OCI-LY1 (cell line): ENCODE measurements around the gene ROR2.

Experiments used
- H2AFZ ChIP-seq: fragments of 200-600 bp; sonication (generic), shearing (Covaris generic); 2 replicates; pipeline ENCODE4 v1.6.0; 2014; ENCODE audit warnings: antibody characterized with exemption, mild to moderate bottlenecking, low read length
- H3F3A ChIP-seq: fragments of 200-600 bp; sonication (generic), shearing (Covaris generic); 2 replicates; pipeline ENCODE4 v1.6.0; 2014; ENCODE audit warnings: mild to moderate bottlenecking, antibody characterized with exemption, low read length, moderate library complexity; ENCODE audit not compliant: insufficient read depth
- H3K27ac ChIP-seq: fragments of 200-600 bp; sonication (generic); 2 replicates; pipeline ENCODE4 v1.5.1; 2014; ENCODE audit warnings: low read length, mixed run types, mild to moderate bottlenecking, low read depth; ENCODE audit not compliant: poor library complexity, severe bottlenecking
- H3K27me3 ChIP-seq: fragments of 200-600 bp; sonication (generic); 2 replicates; pipeline ENCODE4 v1.6.0; 2014; ENCODE audit warnings: antibody characterized with exemption, mild to moderate bottlenecking, low read length, moderate library complexity; ENCODE audit not compliant: insufficient read depth
- H3K36me3 ChIP-seq: fragments of 200-600 bp; sonication (generic); 2 replicates; pipeline ENCODE4 v1.6.1; 2014; ENCODE audit warnings: mild to moderate bottlenecking, antibody characterized with exemption, low read length, moderate library complexity, mixed read lengths; ENCODE audit not compliant: insufficient read depth
- H3K4me1 ChIP-seq: fragments of 200-600 bp; sonication (generic); 2 replicates; pipeline ENCODE4 v1.5.1; 2014; ENCODE audit warnings: mild to moderate bottlenecking, low read length, moderate library complexity; ENCODE audit not compliant: insufficient read depth, severe bottlenecking
- H3K4me2 ChIP-seq: fragments of 200-600 bp; sonication (generic), shearing (Covaris generic); 2 replicates; pipeline ENCODE4 v1.6.1; 2014; ENCODE audit warnings: low read length
- H3K4me3 ChIP-seq: fragments of 200-600 bp; sonication (generic); 2 replicates; pipeline ENCODE4 v1.5.1; 2014; ENCODE audit warnings: low read length, low read depth, mild to moderate bottlenecking, mixed read lengths; ENCODE audit not compliant: poor library complexity, severe bottlenecking
- H3K79me2 ChIP-seq: fragments of 200-600 bp; shearing (Covaris generic); 2 replicates; pipeline ENCODE4 v1.6.1; 2016; ENCODE audit warnings: mixed run types, low read length, mixed read lengths; ENCODE audit not compliant: insufficient read depth
- H3K9ac ChIP-seq: fragments of 200-600 bp; sonication (generic), shearing (Covaris generic); 2 replicates; pipeline ENCODE4 v1.6.1; 2014; ENCODE audit warnings: mild to moderate bottlenecking, low read length, mixed read lengths
- H3K9me2 ChIP-seq: fragments of 200-600 bp; sonication (generic), shearing (Covaris generic); 2 replicates; pipeline ENCODE4 v1.6.1; 2014; ENCODE audit warnings: low read depth, mild to moderate bottlenecking, low read length, mixed read lengths
- H3K9me3 ChIP-seq: fragments of 200-600 bp; shearing (Covaris generic); 2 replicates; pipeline ENCODE4 v1.6.1; 2014; ENCODE audit warnings: low read length, mixed read lengths
- H4K20me1 ChIP-seq: fragments of 200-600 bp; sonication (generic), shearing (Covaris generic); 2 replicates; pipeline ENCODE4 v1.6.0; 2016; ENCODE audit warnings: mild to moderate bottlenecking, low read length; ENCODE audit not compliant: insufficient read depth
- EZH2 ChIP-seq: fragments of 200-600 bp; sonication (generic), shearing (Covaris generic); IDR thresholded peaks from 2 replicates; pipeline ENCODE4 v1.8.0; 2017; ENCODE audit warnings: borderline replicate concordance, mixed run types, mild to moderate bottlenecking, antibody characterized with exemption, low read length, moderate library complexity, mixed read lengths
- TF ChIP-seq, protein P1 (sequence below): fragments of 200-600 bp; sonication (generic), shearing (Covaris generic); IDR thresholded peaks from 2 replicates; pipeline ENCODE4 v1.5.1; 2017; ENCODE audit warnings: mild to moderate bottlenecking, antibody characterized with exemption, low read length, moderate library complexity, mixed read lengths

Gene ROR2

DNA sequence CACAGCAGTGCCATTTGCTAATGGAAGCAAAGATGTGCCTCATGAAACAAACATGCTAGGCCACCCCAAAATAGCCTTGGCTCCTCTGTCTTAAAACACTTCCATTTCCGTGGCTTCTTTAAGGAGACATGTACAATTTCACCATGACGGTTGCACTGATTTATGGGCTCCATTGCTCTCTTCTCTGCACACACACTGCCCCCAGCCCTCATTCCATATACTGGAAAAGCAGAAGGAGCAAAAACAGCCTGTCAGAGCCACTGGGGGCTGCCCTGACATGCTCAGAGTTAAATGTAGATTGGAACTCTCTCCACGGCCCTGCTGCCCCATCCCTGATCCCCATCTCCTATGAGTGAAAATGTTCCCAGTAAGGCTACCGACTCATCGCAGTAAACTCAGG, 114.8 kb downstream of the ROR2 start:
- Histone ChIP-seq H3K4me1 (no peaks in the 10 kb centered on the region), H3K9me2 (no peaks in the 10 kb centered on the region), H3K4me2 (no peak overlapping the region), H3K79me2 (no peaks in the 10 kb centered on the region), H2AFZ (no peak overlapping the region), H3K9me3 (no peaks in the 10 kb centered on the region), H3K27me3 (no peaks in the 10 kb centered on the region; the same call in 1 of the 2 replicates), H3F3A (no peaks in the 10 kb centered on the region), H3K9ac (no peak overlapping the region), H3K4me3 (no peak overlapping the region), H3K36me3 (no peaks in the 10 kb centered on the region), H3K27ac (no peak overlapping the region), H4K20me1 (no peaks in the 10 kb centered on the region)
- no peak for TF ChIP-seq EZH2
- TF ChIP-seq, protein P1, sequence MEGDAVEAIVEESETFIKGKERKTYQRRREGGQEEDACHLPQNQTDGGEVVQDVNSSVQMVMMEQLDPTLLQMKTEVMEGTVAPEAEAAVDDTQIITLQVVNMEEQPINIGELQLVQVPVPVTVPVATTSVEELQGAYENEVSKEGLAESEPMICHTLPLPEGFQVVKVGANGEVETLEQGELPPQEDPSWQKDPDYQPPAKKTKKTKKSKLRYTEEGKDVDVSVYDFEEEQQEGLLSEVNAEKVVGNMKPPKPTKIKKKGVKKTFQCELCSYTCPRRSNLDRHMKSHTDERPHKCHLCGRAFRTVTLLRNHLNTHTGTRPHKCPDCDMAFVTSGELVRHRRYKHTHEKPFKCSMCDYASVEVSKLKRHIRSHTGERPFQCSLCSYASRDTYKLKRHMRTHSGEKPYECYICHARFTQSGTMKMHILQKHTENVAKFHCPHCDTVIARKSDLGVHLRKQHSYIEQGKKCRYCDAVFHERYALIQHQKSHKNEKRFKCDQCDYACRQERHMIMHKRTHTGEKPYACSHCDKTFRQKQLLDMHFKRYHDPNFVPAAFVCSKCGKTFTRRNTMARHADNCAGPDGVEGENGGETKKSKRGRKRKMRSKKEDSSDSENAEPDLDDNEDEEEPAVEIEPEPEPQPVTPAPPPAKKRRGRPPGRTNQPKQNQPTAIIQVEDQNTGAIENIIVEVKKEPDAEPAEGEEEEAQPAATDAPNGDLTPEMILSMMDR, result no peak

DNA sequence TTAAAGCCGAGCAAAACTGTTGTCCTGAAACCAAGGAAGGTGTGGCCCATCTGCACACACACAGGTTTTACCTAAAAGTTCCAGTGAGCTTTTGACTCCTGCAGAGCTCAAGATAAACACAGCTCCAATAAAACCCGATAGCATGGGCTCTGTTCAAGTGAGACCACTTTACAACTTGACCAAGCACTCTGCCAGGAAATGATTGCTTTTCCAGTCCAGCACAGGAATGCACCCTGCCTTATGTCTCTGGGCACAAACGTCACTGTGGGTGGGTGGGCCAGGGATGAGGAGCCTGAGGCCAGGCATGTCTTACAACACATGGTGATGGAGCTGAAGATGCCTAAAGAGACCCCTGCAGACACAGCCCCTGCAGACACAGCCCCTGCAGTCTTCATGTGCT, 115.3 kb downstream of the ROR2 start:
- Histone ChIP-seq H3K27me3 (no peaks in the 10 kb centered on the region; the same call in 1 of the 2 replicates), H3F3A (no peaks in the 10 kb centered on the region), H3K27ac (no peak overlapping the region), H3K79me2 (no peaks in the 10 kb centered on the region), H3K9ac (no peak overlapping the region), H3K36me3 (no peaks in the 10 kb centered on the region), H3K9me3 (no peaks in the 10 kb centered on the region), H3K9me2 (no peaks in the 10 kb centered on the region), H2AFZ (no peak overlapping the region), H3K4me1 (no peaks in the 10 kb centered on the region), H3K4me2 (no peak overlapping the region), H4K20me1 (no peaks in the 10 kb centered on the region), H3K4me3 (no peak overlapping the region)
- no peak for TF ChIP-seq EZH2
- TF ChIP-seq, protein P1, result no peak

DNA sequence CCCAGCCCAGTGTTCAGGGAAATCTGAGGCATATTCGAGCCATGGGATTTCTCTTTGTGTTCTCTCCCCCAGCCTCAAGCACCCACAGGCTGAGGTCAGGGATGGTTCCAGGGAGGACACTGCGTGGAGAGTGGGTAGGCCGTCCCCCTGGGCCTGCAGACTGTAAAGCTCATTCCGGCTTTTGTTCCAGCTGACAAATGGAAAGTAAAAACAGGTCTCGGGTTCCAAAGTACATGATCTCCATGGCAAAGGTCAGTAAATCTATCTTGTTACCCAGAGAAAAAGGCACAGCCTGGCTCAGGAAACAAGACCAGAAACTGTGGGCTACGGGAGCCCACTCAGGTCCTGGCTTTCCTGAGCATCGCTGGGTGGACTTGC, 116.2 kb downstream of the ROR2 start:
- no peak overlapping the region for H3K9ac ChIP-seq
- no peak overlapping the region for H3K4me2 ChIP-seq
- no peaks in the 10 kb centered on the region for H4K20me1 ChIP-seq
- H3K9me2 ChIP-seq, result no peaks in the 10 kb centered on the region
- H3K27ac ChIP-seq, result no peak overlapping the region
- no peaks in the 10 kb centered on the region for H3K36me3 ChIP-seq
- H3K4me1 ChIP-seq, result no peaks in the 10 kb centered on the region
- no peaks in the 10 kb centered on the region for H3K79me2 ChIP-seq
- TF ChIP-seq, protein P1, result no peak
- TF ChIP-seq EZH2, result no peak
- H3K4me3 ChIP-seq, result no peak overlapping the region
- no peaks in the 10 kb centered on the region for H3F3A ChIP-seq
- H2AFZ ChIP-seq, result no peak overlapping the region
- no peaks in the 10 kb centered on the region for H3K27me3 ChIP-seq
- no peaks in the 10 kb centered on the region for H3K9me3 ChIP-seq
